Measurements from ENCODE around the gene INPP5D. TPM values are rescaled to one million over a fixed set of nuclear protein-coding genes. Genes with fewer than 3 reads are reported as not detected.
A peak's percentile ranks its signal among the peaks of the same experiment; 100 is the strongest.

The INPP5D gene
- total and polyA plus RNA-seq, 2 of the 8 experiments (the other 6 are each of a cell fraction or from before 2014, with no cell fraction given) = 4.5 to 7.1 TPM

DNA sequence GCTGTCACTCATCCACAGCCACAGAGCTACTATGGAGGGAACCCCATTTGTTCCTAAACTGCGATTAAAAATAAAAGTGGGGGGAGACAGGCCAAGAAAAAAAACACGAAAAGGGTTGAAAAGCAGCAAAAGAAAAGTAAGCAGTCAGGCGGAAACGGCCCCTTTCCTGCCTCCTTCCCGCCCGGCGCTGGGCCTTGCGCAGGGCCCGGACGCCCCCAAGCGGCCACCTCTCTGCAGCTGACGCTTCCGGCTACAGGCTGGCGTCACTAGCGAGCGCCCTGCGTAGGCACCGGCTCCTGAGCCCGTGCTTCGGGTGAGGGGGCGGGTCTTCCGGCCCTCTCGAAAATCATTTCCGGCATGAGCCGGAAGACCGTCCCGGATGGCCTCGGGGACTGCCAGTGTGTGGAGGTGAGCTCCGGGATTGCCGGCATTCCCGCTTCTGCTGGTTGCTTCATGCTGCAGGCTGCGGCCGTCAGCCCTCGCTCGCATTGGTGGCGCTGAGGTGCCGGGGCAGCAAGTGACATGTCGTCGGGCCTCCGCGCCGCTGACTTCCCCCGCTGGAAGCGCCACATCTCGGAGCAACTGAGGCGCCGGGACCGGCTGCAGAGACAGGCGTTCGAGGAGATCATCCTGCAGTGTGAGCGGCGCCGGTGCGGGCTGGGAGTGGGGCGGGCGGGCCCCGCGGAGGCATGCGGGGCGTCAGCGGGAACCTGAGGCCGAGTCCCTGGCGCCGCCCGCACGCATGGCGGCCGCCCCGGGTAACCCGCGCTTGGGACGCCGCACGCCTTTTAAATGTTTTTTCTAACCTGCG is 191.4 kb downstream of the INPP5D start, which contains the start of gene ATG16L1:
TSS of gene ATG16L1 (plus strand) at position 368 of the 811 bp plus-strand sequence. CDS start at position 523, 155 bp downstream.
- Histone ChIP-seq H2BK15ac (ENCODE audit: low read length) (no peak within 1 kb of the TSS), H4K5ac (ENCODE audit: insufficient read length, low read depth, low read length) (peak within 1 kb of the TSS; percentile 41), H2BK5ac (ENCODE audit: low read depth, low read length) (peak within 1 kb of the TSS; percentile 77), H3K4ac (replicated peaks; ENCODE audit: insufficient read length, low read depth, low read length) (no peak within 1 kb of the TSS), H4K20me1 (replicated peaks in 1 of 2; ENCODE audit: control insufficient read depth in 1 of 2, insufficient read depth in 2 of 2, low read length in 2 of 2) (peaks cover 5% of the 10 kb centered on the region in 2 experiments), H3K56ac (replicated peaks; ENCODE audit: insufficient read length, low read depth, low read length) (no peak within 1 kb of the TSS), H3K36me3 (ENCODE audit: control insufficient read depth in 2 of 4, insufficient read depth in 4 of 4, low read length in 3 of 4) (peaks cover 0 to 12% (median 3%) of the 10 kb centered on the region in 4 experiments; a peak in 4 of 8 replicates), H3K4me1 (replicated peaks in 1 of 4; ENCODE audit: control insufficient read depth in 3 of 4, insufficient read depth in 4 of 4, low read length in 3 of 4) (0 out of 7 replicates have a peak, but pooled peaks cover 0 to 2% (median 0%) of the 10 kb centered on the region in 4 experiments), H3K79me1 (ENCODE audit: low read depth, low read length) (peaks cover 5% of the 10 kb centered on the region; the same call in 1 of the 2 replicates), H3K4me3 (ENCODE audit: extremely low read depth in 1 of 4, insufficient read depth in 2 of 4, low read depth in 3 of 4, low read length in 4 of 4) (peak within 1 kb of the TSS; percentile 66 to 97 (median 86)), H2BK12ac (ENCODE audit: low read depth, low read length) (no peak within 1 kb of the TSS), H3K23me2 (ENCODE audit: low read depth, low read length) (no peaks in the 10 kb centered on the region; the same call in 1 of the 2 replicates), H3K27me3 (replicated peaks in 1 of 4; ENCODE audit: control insufficient read depth in 3 of 4, extremely low read depth in 1 of 4, insufficient read depth in 3 of 4, low read length in 3 of 4) (peaks cover 0 to 1% (median 0%) of the 10 kb centered on the region in 4 experiments; a peak in 1 of 7 replicates), H3K9me3 (ENCODE audit: insufficient read depth in 2 of 2, low read depth in 1 of 2, low read length in 1 of 2) (peaks cover 8 to 14% of the 10 kb centered on the region in 2 experiments; a peak in 3 of 4 replicates), H3K79me2 (ENCODE audit: control insufficient read depth in 1 of 2, insufficient read depth in 2 of 2, low read length in 2 of 2) (peaks cover 15 to 46% of the 10 kb centered on the region in 2 experiments), H2BK20ac (ENCODE audit: low read length) (no peak within 1 kb of the TSS), H3K18ac (ENCODE audit: extremely low read depth, low read length) (0 out of 2 replicates have a peak within 1 kb of the TSS, but pooled peaks have one; percentile 53), H4K91ac (replicated peaks; ENCODE audit: insufficient read length, low read length) (peak within 1 kb of the TSS; percentile 45), H3K27ac (ENCODE audit: low read depth, low read length) (peak within 1 kb of the TSS; percentile 76), H3K23ac (ENCODE audit: insufficient read length) (no peak within 1 kb of the TSS), H4K8ac (ENCODE audit: extremely low read depth, insufficient read depth, low read length) (peak within 1 kb of the TSS; percentile 78; the same call in 1 of the 2 replicates), H2BK120ac (replicated peaks; ENCODE audit: low read depth, low read length) (no peak within 1 kb of the TSS), H2AK5ac (ENCODE audit: low read depth, low read length) (no peak within 1 kb of the TSS), H3K9ac (replicated peaks in 1 of 4; ENCODE audit: extremely low read depth in 1 of 4, low read depth in 3 of 4, low read length in 3 of 4) (peak within 1 kb of the TSS; percentile 57 to 89 (median 75); a peak in 6 of 7 replicates), H3K4me2 (ENCODE audit: insufficient read depth in 1 of 2, low read depth in 2 of 2, low read length in 2 of 2) (peak within 1 kb of the TSS; percentile 42 to 76), H3K14ac (ENCODE audit: insufficient read length) (no peak within 1 kb of the TSS), H2AFZ (ENCODE audit: low read length) (peak within 1 kb of the TSS; percentile 81)
- FAIRE-seq (no peak), DNase-seq (ENCODE audit: low read depth in 1 of 2, low spot score in 2 of 2) (peak; percentile 89 to 90)
- CTCF ChIA-PET (ENCODE audit: partially characterized antibody) = interaction anchor here (0.5 to 5.8 kb wide), 36 partner anchors 8 to 672 kb away, joined by 3 to 33 read pairs (median 3); partner anchors contain the start of genes INPP5D and NEU2
- POLR2A ChIA-PET (ENCODE audit: partially characterized antibody) = interaction anchor here (0.5 to 1.6 kb wide), 6 partner anchors 92 to 398 kb away, joined by 3 to 6 read pairs (median 4); partner anchors contain the start of gene INPP5D
- WGBS, 2 experiments (ENCODE audit: extremely low coverage in 1 of 2, insufficient coverage in 1 of 2, insufficient read length in 1 of 2, insufficient replicate concordance in 2 of 2, low coverage in 1 of 2, low lambda C conversion rate in 2 of 2, missing lambda C conversion rate in 1 of 2) = 3% methylated on average over 61 of the region's 75 CpGs; no CpG with 5 or more reads in 1 of the 2 experiments
- TF ChIP-seq, protein P1, sequence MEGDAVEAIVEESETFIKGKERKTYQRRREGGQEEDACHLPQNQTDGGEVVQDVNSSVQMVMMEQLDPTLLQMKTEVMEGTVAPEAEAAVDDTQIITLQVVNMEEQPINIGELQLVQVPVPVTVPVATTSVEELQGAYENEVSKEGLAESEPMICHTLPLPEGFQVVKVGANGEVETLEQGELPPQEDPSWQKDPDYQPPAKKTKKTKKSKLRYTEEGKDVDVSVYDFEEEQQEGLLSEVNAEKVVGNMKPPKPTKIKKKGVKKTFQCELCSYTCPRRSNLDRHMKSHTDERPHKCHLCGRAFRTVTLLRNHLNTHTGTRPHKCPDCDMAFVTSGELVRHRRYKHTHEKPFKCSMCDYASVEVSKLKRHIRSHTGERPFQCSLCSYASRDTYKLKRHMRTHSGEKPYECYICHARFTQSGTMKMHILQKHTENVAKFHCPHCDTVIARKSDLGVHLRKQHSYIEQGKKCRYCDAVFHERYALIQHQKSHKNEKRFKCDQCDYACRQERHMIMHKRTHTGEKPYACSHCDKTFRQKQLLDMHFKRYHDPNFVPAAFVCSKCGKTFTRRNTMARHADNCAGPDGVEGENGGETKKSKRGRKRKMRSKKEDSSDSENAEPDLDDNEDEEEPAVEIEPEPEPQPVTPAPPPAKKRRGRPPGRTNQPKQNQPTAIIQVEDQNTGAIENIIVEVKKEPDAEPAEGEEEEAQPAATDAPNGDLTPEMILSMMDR (IDR thresholded peaks at IDR 0.05; ENCODE audit: control extremely low read depth in 1 of 3, insufficient read depth in 1 of 3, low read depth in 1 of 3, low read length in 3 of 3) = peak; percentile 91 to 96 (median 94)
- TF ChIP-seq CHD2 (IDR thresholded peaks at IDR 0.05; ENCODE audit: low read length) (no peak), CREB1 (IDR thresholded peaks at IDR 0.05) (peak; percentile 99), CBX5 (IDR thresholded peaks at IDR 0.05; ENCODE audit: low read depth, low read length) (no peak), POLR2A (IDR thresholded peaks at IDR 0.05; ENCODE audit: control extremely low read depth in 1 of 2, low read depth in 2 of 2, low read length in 2 of 2) (peak in 1 of 2 experiments; percentile 90; a peak in 2 of 3 replicates), TEAD4 (IDR thresholded peaks at IDR 0.05; ENCODE audit: low read depth, low read length) (no peak)
- TF ChIP-seq, protein P2, sequence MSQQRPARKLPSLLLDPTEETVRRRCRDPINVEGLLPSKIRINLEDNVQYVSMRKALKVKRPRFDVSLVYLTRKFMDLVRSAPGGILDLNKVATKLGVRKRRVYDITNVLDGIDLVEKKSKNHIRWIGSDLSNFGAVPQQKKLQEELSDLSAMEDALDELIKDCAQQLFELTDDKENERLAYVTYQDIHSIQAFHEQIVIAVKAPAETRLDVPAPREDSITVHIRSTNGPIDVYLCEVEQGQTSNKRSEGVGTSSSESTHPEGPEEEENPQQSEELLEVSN (IDR thresholded peaks at IDR 0.05) = peak; percentile 52; the same call in 1 of the 2 replicates

All from H1 (cell line).